ENCODE results near the gene COL9A1.

The COL9A1 gene

GRCh38 chr6:70304616-70305015, 1.7 kb upstream of the COL9A1 start:
- Histone ChIP-seq H3K9ac (ENCODE audit: low read length) (no peak overlapping the region), H3F3A (ENCODE audit: insufficient read depth) (no peaks in the 10 kb centered on the region), H2AFZ (ENCODE audit: low read depth, low read length, severe bottlenecking) (no peak overlapping the region), H3K4me3 (ENCODE audit: insufficient read depth, low read length, poor library complexity, severe bottlenecking) (no peak overlapping the region), H3K79me2 (ENCODE audit: insufficient read depth, low read length) (no peaks in the 10 kb centered on the region), H3K4me2 (ENCODE audit: low read depth, low read length, poor library complexity, severe bottlenecking) (no peak overlapping the region), H3K27me3 (ENCODE audit: low read length) (no peaks in the 10 kb centered on the region), H3K27ac (ENCODE audit: low read depth, low read length) (no peak overlapping the region), H3K36me3 (ENCODE audit: low read length) (no peaks in the 10 kb centered on the region), H3K9me2 (replicated peaks; ENCODE audit: insufficient read depth, low read length) (no peaks in the 10 kb centered on the region), H3K9me3 (ENCODE audit: insufficient read depth, low read length) (no peaks in the 10 kb centered on the region), H4K20me1 (ENCODE audit: low read depth, low read length) (no peaks in the 10 kb centered on the region)
- TF ChIP-seq CTCF (IDR thresholded peaks at IDR 0.05; ENCODE audit: insufficient read depth, low read length, poor library complexity, severe bottlenecking) (no peak), EZH2phosphoT487 (conservative IDR thresholded peaks at IDR 0.05; ENCODE audit: low read length) (no peak)

- Histone ChIP-seq H3K4me2 (ENCODE audit: low read depth, low read length, poor library complexity, severe bottlenecking) (no peak overlapping the region), H3K9me3 (ENCODE audit: insufficient read depth, low read length) (no peaks in the 10 kb centered on the region), H2AFZ (ENCODE audit: low read depth, low read length, severe bottlenecking) (no peak overlapping the region), H3K9me2 (replicated peaks; ENCODE audit: insufficient read depth, low read length) (no peaks in the 10 kb centered on the region), H3K27me3 (ENCODE audit: low read length) (no peaks in the 10 kb centered on the region), H3K4me3 (ENCODE audit: insufficient read depth, low read length, poor library complexity, severe bottlenecking) (no peak overlapping the region), H3K79me2 (ENCODE audit: insufficient read depth, low read length) (no peaks in the 10 kb centered on the region), H4K20me1 (ENCODE audit: low read depth, low read length) (no peaks in the 10 kb centered on the region), H3F3A (ENCODE audit: insufficient read depth) (no peaks in the 10 kb centered on the region), H3K36me3 (ENCODE audit: low read length) (no peaks in the 10 kb centered on the region), H3K27ac (ENCODE audit: low read depth, low read length) (no peak overlapping the region), H3K9ac (ENCODE audit: low read length) (no peak overlapping the region)
- TF ChIP-seq EZH2phosphoT487 (conservative IDR thresholded peaks at IDR 0.05; ENCODE audit: low read length) (no peak), CTCF (IDR thresholded peaks at IDR 0.05; ENCODE audit: insufficient read depth, low read length, poor library complexity, severe bottlenecking) (no peak)
Measured at GRCh38 chr6:70299456-70299855, 3.4 kb downstream of the COL9A1 start.

GRCh38 chr6:70298068-70298467, 4.8 kb downstream of the COL9A1 start:
- no peaks in the 10 kb centered on the region for H4K20me1 ChIP-seq (ENCODE audit: low read depth, low read length)
- no peaks in the 10 kb centered on the region for H3K9me3 ChIP-seq (ENCODE audit: insufficient read depth, low read length)
- no peak overlapping the region for H3K27ac ChIP-seq (ENCODE audit: low read depth, low read length)
- H3K79me2 ChIP-seq (ENCODE audit: insufficient read depth, low read length) = no peaks in the 10 kb centered on the region
- no peak overlapping the region for H2AFZ ChIP-seq (ENCODE audit: low read depth, low read length, severe bottlenecking)
- H3K9me2 ChIP-seq (replicated peaks; ENCODE audit: insufficient read depth, low read length) = no peaks in the 10 kb centered on the region
- no peak overlapping the region for H3K4me3 ChIP-seq (ENCODE audit: insufficient read depth, low read length, poor library complexity, severe bottlenecking)
- H3F3A ChIP-seq (ENCODE audit: insufficient read depth) = no peaks in the 10 kb centered on the region
- no peak for TF ChIP-seq CTCF (IDR thresholded peaks at IDR 0.05; ENCODE audit: insufficient read depth, low read length, poor library complexity, severe bottlenecking)
- no peaks in the 10 kb centered on the region for H3K36me3 ChIP-seq (ENCODE audit: low read length)
- no peak overlapping the region for H3K4me2 ChIP-seq (ENCODE audit: low read depth, low read length, poor library complexity, severe bottlenecking)
- no peak overlapping the region for H3K9ac ChIP-seq (ENCODE audit: low read length)
- H3K27me3 ChIP-seq (ENCODE audit: low read length) = no peaks in the 10 kb centered on the region

- Histone ChIP-seq H3K36me3 (ENCODE audit: low read length) (no peaks in the 10 kb centered on the region), H3K4me2 (ENCODE audit: low read depth, low read length, poor library complexity, severe bottlenecking) (no peak overlapping the region), H2AFZ (ENCODE audit: low read depth, low read length, severe bottlenecking) (no peak overlapping the region), H3K9me3 (ENCODE audit: insufficient read depth, low read length) (no peaks in the 10 kb centered on the region), H3K27ac (ENCODE audit: low read depth, low read length) (no peak overlapping the region), H3K27me3 (ENCODE audit: low read length) (no peaks in the 10 kb centered on the region), H3K4me3 (ENCODE audit: insufficient read depth, low read length, poor library complexity, severe bottlenecking) (no peak overlapping the region), H3K9ac (ENCODE audit: low read length) (no peak overlapping the region), H3K9me2 (replicated peaks; ENCODE audit: insufficient read depth, low read length) (no peaks in the 10 kb centered on the region), H4K20me1 (ENCODE audit: low read depth, low read length) (no peaks in the 10 kb centered on the region), H3K79me2 (ENCODE audit: insufficient read depth, low read length) (no peaks in the 10 kb centered on the region), H3F3A (ENCODE audit: insufficient read depth) (no peaks in the 10 kb centered on the region)
- no peak for TF ChIP-seq CTCF (IDR thresholded peaks at IDR 0.05; ENCODE audit: insufficient read depth, low read length, poor library complexity, severe bottlenecking)
- no peak for TF ChIP-seq EZH2phosphoT487 (conservative IDR thresholded peaks at IDR 0.05; ENCODE audit: low read length)
Measured at GRCh38 chr6:70292193-70292592, 10.7 kb downstream of the COL9A1 start.
